HepG2 (cell line): ENCODE results near the gene ADGRL3. TPM values are rescaled to one million over a fixed set of nuclear protein-coding genes. Genes with fewer than 3 reads are reported as not detected.

Source experiments
- ATAC-seq: fragments of 200-7000 bp; cut with Tn5 transposase; 3 replicates; pipeline ENCODE4 v1.9.1; 2020; ENCODE audit warnings: mild to moderate bottlenecking, moderate library complexity
- BruUV-seq: library from RNA; stranded (reverse); fragments of 400-500 nt; replicated peaks from 2 replicates; lab custom pipeline; 2021; lab: Mats Ljungman, UMichigan
- CTCF ChIA-PET: fragments of 300-600 bp; formaldehyde crosslinking; extraction: SDS; loops from one replicate; lab custom pipeline; 2021; ENCODE audit warnings: low total read pairs, inconsistent platforms, low intra/inter-chr PET ratio; lab: Yijun Ruan, JAX
- POLR2A ChIA-PET: fragments of 350-600 bp; sonication (Branson Sonifier 250); formaldehyde crosslinking; loops from one replicate; lab custom pipeline; 2020; ENCODE audit warnings: antibody characterized with exemption, inconsistent platforms; lab: Yijun Ruan, JAX
- DNase-seq: peaks from one replicate; pipeline ENCODE4 v3.0.0-alpha.2; 2015; ENCODE audit warnings: low spot score
- FAIRE-seq: peaks from 3 replicates; lab custom pipeline; 2011; peaks lifted over from hg19 to GRCh38; lab: Jason Lieb, UNC
- H2AFZ ChIP-seq: one replicate; pipeline ENCODE4 v1.6.1; 2011; ENCODE audit warnings: low read length, inconsistent platforms
- H3K27ac ChIP-seq: fragments of 300-600 bp; 3 replicates; pipeline ENCODE4 v1.8.0; 2011; ENCODE audit warnings: mixed run types, mild to moderate bottlenecking, mixed read lengths, low read length, inconsistent platforms; ENCODE audit not compliant: insufficient read depth; ENCODE audit errors: extremely low read length
- H3K27me3 ChIP-seq, 2 experiments: fragments of 200-600 bp in 1 of 2; 2 replicates in 1 of 2; 3 replicates in 1 of 2; pipeline versions ENCODE4 v1.6.0 to v1.8.0; 2011; ENCODE audit warnings: low read length in 2 of 2, mild to moderate bottlenecking in 2 of 2, moderate library complexity in 2 of 2, inconsistent platforms in 1 of 2; ENCODE audit not compliant: insufficient read depth in 2 of 2, control insufficient read depth in 1 of 2
- H3K36me3 ChIP-seq, 2 experiments: fragments of 200-600 bp in 1 of 2; replicated peaks in 1 of 2; 2 replicates in 1 of 2; 3 replicates in 1 of 2; pipeline versions ENCODE4 v1.5.1 to v1.8.0; 2011; ENCODE audit warnings: low read length in 2 of 2, inconsistent platforms in 1 of 2; ENCODE audit not compliant: insufficient read depth in 2 of 2, control insufficient read depth in 1 of 2
- H3K4me1 ChIP-seq: 2 replicates; pipeline ENCODE4 v1.5.1; 2012; ENCODE audit warnings: low read length, inconsistent platforms; ENCODE audit not compliant: insufficient read depth
- H3K4me2 ChIP-seq: 2 replicates; pipeline ENCODE4 v1.6.0; 2011; ENCODE audit warnings: low read depth, low read length, inconsistent platforms
- H3K4me3 ChIP-seq, 3 experiments: fragments of 200-600 bp in 1 of 3; sonication (generic), shearing (Covaris generic) in 1 of 3; replicated peaks in 1 of 3; 2 replicates each; pipeline ENCODE4 v1.5.1; 2011 to 2016; ENCODE audit warnings: low read length in 3 of 3, inconsistent platforms in 2 of 3, low read depth in 2 of 3, mild to moderate bottlenecking in 2 of 3, control low read depth in 1 of 3, mixed read lengths in 1 of 3; ENCODE audit not compliant: insufficient read depth in 1 of 3
- H3K79me2 ChIP-seq: one replicate; pipeline ENCODE4 v1.6.1; 2011; ENCODE audit warnings: low read length, inconsistent platforms; ENCODE audit not compliant: insufficient read depth
- H3K9ac ChIP-seq: 2 replicates; pipeline ENCODE4 v1.6.0; 2011; ENCODE audit warnings: mild to moderate bottlenecking, low read depth, low read length, inconsistent platforms; ENCODE audit not compliant: insufficient read depth
- H3K9me3 ChIP-seq: 2 replicates; pipeline ENCODE4 v1.5.1; 2012; ENCODE audit warnings: mild to moderate bottlenecking, low read length
- H4K20me1 ChIP-seq: 2 replicates; pipeline ENCODE4 v1.6.0; 2011; ENCODE audit warnings: inconsistent platforms, mild to moderate bottlenecking, low read length, moderate library complexity; ENCODE audit not compliant: insufficient read depth
- ADNP ChIP-seq: sonication (generic); formaldehyde crosslinking; IDR thresholded peaks from 2 replicates; pipeline ENCODE4 v1.4.0; 2020; ENCODE audit warnings: missing genetic modification reagents
- GLI4 ChIP-seq: sonication (generic); formaldehyde crosslinking; IDR thresholded peaks from 2 replicates; pipeline ENCODE4 v1.5.1; 2020; ENCODE audit warnings: missing genetic modification reagents, mild to moderate bottlenecking, moderate library complexity, borderline replicate concordance
- HDAC6 ChIP-seq: fragments of 200-600 bp; sonication (generic); IDR thresholded peaks from 2 replicates; pipeline ENCODE4 v1.7.0; 2017; ENCODE audit warnings: mild to moderate bottlenecking, antibody characterized with exemption, low read length, low read depth
- HMG20A ChIP-seq: IDR thresholded peaks from 2 replicates; pipeline ENCODE4 v1.6.1; 2016; ENCODE audit warnings: borderline replicate concordance
- KDM5B ChIP-seq: sonication (generic); formaldehyde crosslinking; IDR thresholded peaks from 2 replicates; pipeline ENCODE4 v1.4.0; 2020; ENCODE audit warnings: missing genetic modification reagents, mild to moderate bottlenecking, borderline replicate concordance
- PPARG ChIP-seq: conservative IDR thresholded peaks from 2 replicates; pipeline ENCODE4 v1.6.1; 2016; ENCODE audit warnings: missing biosample characterization, missing genetic modification reagents
- SUZ12 ChIP-seq: fragments of 150-350 bp; IDR thresholded peaks from 2 replicates; pipeline ENCODE4 v1.6.1; 2014; ENCODE audit warnings: low read depth, low read length
- TBX3 ChIP-seq: fragments of 450-650 bp; IDR thresholded peaks from 2 replicates; pipeline ENCODE4 v1.6.1; 2017; ENCODE audit warnings: antibody characterized with exemption, mild to moderate bottlenecking, inconsistent platforms, borderline replicate concordance
- ZNF263 ChIP-seq: sonication (generic); formaldehyde crosslinking; IDR thresholded peaks from 2 replicates; pipeline ENCODE4 v1.4.0; 2020; ENCODE audit warnings: missing genetic modification reagents
- ZNF326 ChIP-seq: sonication (generic); formaldehyde crosslinking; IDR thresholded peaks from 2 replicates; pipeline ENCODE4 v1.4.0; 2020; ENCODE audit warnings: missing genetic modification reagents, borderline replicate concordance
- ZNF33B ChIP-seq: sonication (generic); formaldehyde crosslinking; IDR thresholded peaks from 2 replicates; pipeline ENCODE4 v1.5.1; 2020; ENCODE audit warnings: mild to moderate bottlenecking, missing genetic modification reagents
- ZNF549 ChIP-seq: sonication (generic); formaldehyde crosslinking; IDR thresholded peaks from 2 replicates; pipeline ENCODE4 v1.5.0; 2020; ENCODE audit warnings: missing genetic modification reagents
- WGBS: methylation state at CpG from one replicate; pipeline ENCODE4 v1.1.6; 2017; ENCODE audit warnings: low lambda C conversion rate; 5-methylcytosine and 5-hydroxymethylcytosine counted together
- in situ Hi-C: cut with HindIII; loops from 2 replicates; pipeline ENCODE4 v1.10.0; 2017; ENCODE audit warnings: low pct_unique_long_range_greater_than_20kb; ENCODE audit not compliant: extremely low pct_ligation_motif_present
- intact Hi-C: fragments of 100-400 bp; cut with micrococcal nuclease; formaldehyde crosslinking; loops from one replicate; pipeline ENCODE4 v1.10.0; 2022; ENCODE audit not compliant: unreplicated experiment
- polyA plus RNA-seq, 8 experiments: library from polyadenylated mRNA; depleted of rRNA in 3 of 8; stranded (reverse) in 7 of 8; unstranded in 1 of 8; fragments of >200 nt; fragmentation: Illumina TruSeq in 4 of 8; extraction: Trizol in 4 of 8; gene quantifications; 2 replicates each; pipeline versions ENCODE4 v1.2.1 to v1.2.3, GENCODE V29; 2011 to 2016; ENCODE audit warnings: low read depth in 4 of 8, missing spikeins in 1 of 8, mixed read lengths in 1 of 8; ENCODE audit not compliant: insufficient read depth in 1 of 8
- total RNA-seq, 5 experiments: library from RNA; depleted of rRNA; stranded (reverse); fragments of >200 nt; fragmentation: Illumina TruSeq; extraction: Trizol; gene quantifications; 2 replicates each; pipeline ENCODE4 v1.2.3, GENCODE V29; 2016; ENCODE audit warnings: low read depth in 1 of 5
- TF ChIP-seq, protein P1 (sequence below): sonication (generic); formaldehyde crosslinking; IDR thresholded peaks from 2 replicates; pipeline ENCODE4 v1.4.0; 2020; ENCODE audit warnings: mild to moderate bottlenecking, missing genetic modification reagents
- TF ChIP-seq, protein P2 (sequence below): sonication (generic); formaldehyde crosslinking; IDR thresholded peaks from 2 replicates; pipeline ENCODE4 v1.4.0; 2020; ENCODE audit warnings: mild to moderate bottlenecking, low read depth, missing genetic modification reagents
- TF ChIP-seq, protein P3 (sequence below): sonication (generic); formaldehyde crosslinking; IDR thresholded peaks from 2 replicates; pipeline ENCODE4 v1.4.0; 2020; ENCODE audit warnings: mild to moderate bottlenecking, missing genetic modification reagents

The ADGRL3 gene
- total and polyA plus RNA-seq, 2 of the 13 experiments (the other 11 are each of a cell fraction or from before 2014, with no cell fraction given) = 0.04 to 0.05 TPM

DNA sequence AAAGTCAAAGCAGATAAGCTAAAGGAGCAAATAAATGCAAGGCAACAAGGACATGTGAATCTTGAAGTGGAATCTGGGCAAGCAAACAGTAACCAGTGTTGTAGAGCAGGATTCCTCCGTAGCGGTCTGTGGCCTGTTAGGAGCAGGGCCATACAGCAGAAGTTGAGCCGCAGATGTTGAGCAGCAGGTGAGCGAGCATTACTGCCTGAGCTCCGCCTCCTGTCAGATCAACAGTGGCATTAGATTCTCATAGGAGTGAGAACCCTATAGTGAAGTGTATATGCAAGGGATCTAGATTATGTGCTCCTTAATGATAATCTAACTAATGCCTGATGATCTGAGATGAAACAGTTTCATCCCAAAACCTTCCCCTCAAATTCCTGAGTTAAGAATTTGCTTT, 550.7 kb downstream of the ADGRL3 start:
- intact Hi-C loops = no loop called here
- WGBS = 58% methylated on average over 3 of the region's 5 CpGs
- POLR2A ChIA-PET = no interaction called here

DNA sequence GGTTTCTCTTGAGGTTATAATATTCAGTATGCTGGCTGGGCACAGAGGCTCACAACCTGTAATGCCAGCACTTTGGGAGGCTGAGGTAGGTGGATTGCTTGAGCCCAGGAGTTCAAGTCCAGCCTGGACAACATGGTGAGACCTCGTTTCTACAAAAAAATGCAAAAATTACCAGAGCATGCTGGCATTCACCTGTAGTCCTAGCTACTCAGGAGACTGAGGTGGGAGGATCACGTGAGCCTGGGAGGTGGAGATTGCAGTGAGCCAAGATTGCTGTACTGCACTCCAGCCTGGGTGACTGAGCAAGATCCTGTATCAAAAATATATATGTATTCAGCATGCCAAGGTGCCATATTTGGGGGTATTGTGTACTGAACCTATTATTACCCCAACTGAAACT, 552.5 kb downstream of the ADGRL3 start:
- H3K27ac ChIP-seq = no peak overlapping the region
- in situ Hi-C loops = no loop called here
- TF ChIP-seq, protein P1, sequence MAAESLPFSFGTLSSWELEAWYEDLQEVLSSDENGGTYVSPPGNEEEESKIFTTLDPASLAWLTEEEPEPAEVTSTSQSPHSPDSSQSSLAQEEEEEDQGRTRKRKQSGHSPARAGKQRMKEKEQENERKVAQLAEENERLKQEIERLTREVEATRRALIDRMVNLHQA (CRISPR knock-in tag) = no peak
- TF ChIP-seq ZNF549 = no peak
- no peak for TF ChIP-seq HMG20A (CRISPR knock-in tag)
- TF ChIP-seq ADNP = no peak
- no peak for TF ChIP-seq ZNF326
- no peak for TF ChIP-seq TBX3
- no peak for TF ChIP-seq HDAC6
- TF ChIP-seq, protein P2, sequence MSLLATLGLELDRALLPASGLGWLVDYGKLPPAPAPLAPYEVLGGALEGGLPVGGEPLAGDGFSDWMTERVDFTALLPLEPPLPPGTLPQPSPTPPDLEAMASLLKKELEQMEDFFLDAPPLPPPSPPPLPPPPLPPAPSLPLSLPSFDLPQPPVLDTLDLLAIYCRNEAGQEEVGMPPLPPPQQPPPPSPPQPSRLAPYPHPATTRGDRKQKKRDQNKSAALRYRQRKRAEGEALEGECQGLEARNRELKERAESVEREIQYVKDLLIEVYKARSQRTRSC (CRISPR knock-in tag) = no peak
- TF ChIP-seq KDM5B (CRISPR knock-in tag) = no peak
- no peak for TF ChIP-seq ZNF33B (CRISPR knock-in tag)
- TF ChIP-seq GLI4 (CRISPR knock-in tag) = no peak

More for the DNA sequence above, 550.7 kb downstream of the ADGRL3 start:
- TF ChIP-seq, protein P3, sequence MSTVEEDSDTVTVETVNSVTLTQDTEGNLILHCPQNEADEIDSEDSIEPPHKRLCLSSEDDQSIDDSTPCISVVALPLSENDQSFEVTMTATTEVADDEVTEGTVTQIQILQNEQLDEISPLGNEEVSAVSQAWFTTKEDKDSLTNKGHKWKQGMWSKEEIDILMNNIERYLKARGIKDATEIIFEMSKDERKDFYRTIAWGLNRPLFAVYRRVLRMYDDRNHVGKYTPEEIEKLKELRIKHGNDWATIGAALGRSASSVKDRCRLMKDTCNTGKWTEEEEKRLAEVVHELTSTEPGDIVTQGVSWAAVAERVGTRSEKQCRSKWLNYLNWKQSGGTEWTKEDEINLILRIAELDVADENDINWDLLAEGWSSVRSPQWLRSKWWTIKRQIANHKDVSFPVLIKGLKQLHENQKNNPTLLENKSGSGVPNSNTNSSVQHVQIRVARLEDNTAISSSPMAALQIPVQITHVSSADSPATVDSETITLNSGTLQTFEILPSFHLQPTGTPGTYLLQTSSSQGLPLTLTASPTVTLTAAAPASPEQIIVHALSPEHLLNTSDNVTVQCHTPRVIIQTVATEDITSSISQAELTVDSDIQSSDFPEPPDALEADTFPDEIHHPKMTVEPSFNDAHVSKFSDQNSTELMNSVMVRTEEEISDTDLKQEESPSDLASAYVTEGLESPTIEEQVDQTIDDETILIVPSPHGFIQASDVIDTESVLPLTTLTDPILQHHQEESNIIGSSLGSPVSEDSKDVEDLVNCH (CRISPR knock-in tag) = no peak
- TF ChIP-seq ZNF263 (no peak), HDAC6 (no peak), ADNP (no peak), SUZ12 (no peak), PPARG (CRISPR knock-in tag) (no peak)
- Histone ChIP-seq H4K20me1 (no peaks in the 10 kb centered on the region), H3K4me3 (no peak overlapping the region), H2AFZ (no peak overlapping the region), H3K79me2 (no peaks in the 10 kb centered on the region), H3K27me3 (no peaks in the 10 kb centered on the region; a peak in 1 of 5 replicates), H3K4me1 (no peaks in the 10 kb centered on the region), H3K4me2 (no peak overlapping the region), H3K36me3 (no peaks in the 10 kb centered on the region), H3K9me3 (no peaks in the 10 kb centered on the region), H3K9ac (no peak overlapping the region), H3K27ac (no peak overlapping the region)
- in situ Hi-C loops = no loop called here
- no TSS peak for BruUV-seq
- ATAC-seq = no peak
- DNase-seq = no peak
- no peak for FAIRE-seq
- CTCF ChIA-PET = no interaction called here

More for the DNA sequence above, 552.5 kb downstream of the ADGRL3 start:
- DNase-seq (no peak), FAIRE-seq (no peak), ATAC-seq (no peak)
- no peaks in the 10 kb centered on the region for H3K9me3 ChIP-seq
- intact Hi-C loops = no loop called here
- no peak overlapping the region for H3K9ac ChIP-seq
- H4K20me1 ChIP-seq = no peaks in the 10 kb centered on the region
- no peaks in the 10 kb centered on the region; a peak in 1 of 5 replicates for H3K27me3 ChIP-seq
- BruUV-seq = no TSS peak
- no peaks in the 10 kb centered on the region for H3K4me1 ChIP-seq
- no peak overlapping the region for H3K4me2 ChIP-seq
- H3K36me3 ChIP-seq = no peaks in the 10 kb centered on the region
- ChIA-PET POLR2A (no interaction called here), CTCF (no interaction called here)
- no peak overlapping the region for H3K4me3 ChIP-seq
- H3K79me2 ChIP-seq = no peaks in the 10 kb centered on the region
- WGBS = 0% methylated on average over 2 of the region's 2 CpGs
- no peak overlapping the region for H2AFZ ChIP-seq
